ENCODE results near the gene HPSE. TPM values are rescaled to one million over a fixed set of nuclear protein-coding genes. Genes with fewer than 3 reads are reported as not detected.

Gene HPSE
- total and polyA plus RNA-seq, 9 of the 15 experiments (the other 6 are each of a cell fraction or from before 2014, with no cell fraction given): 0.01 to 0.42 (median 0.14) TPM; not detected in 1

GRCh38 chr4:83255584-83255983 is 79.1 kb downstream of the HPSE start (continued):
- peak; percentile 64 for TF ChIP-seq ATF4 (CRISPR knock-in tag; IDR thresholded peaks at IDR 0.05)
- no peak for TF ChIP-seq CREM (IDR thresholded peaks at IDR 0.05; ENCODE audit: low read depth)
- no peak for TF ChIP-seq NR2C2 (CRISPR knock-in tag; IDR thresholded peaks at IDR 0.05)
- peak; percentile 91 for TF ChIP-seq NR2C2 (tag; IDR thresholded peaks at IDR 0.05)
- no peak for TF ChIP-seq TGIF2 (CRISPR knock-in tag; IDR thresholded peaks at IDR 0.05)
- no peak; the same call in 1 of the 2 replicates for TF ChIP-seq ZNF589 (CRISPR knock-in tag; IDR thresholded peaks at IDR 0.05; ENCODE audit: low read depth)
- no peak for TF ChIP-seq PHB (CRISPR knock-in tag; IDR thresholded peaks at IDR 0.05)
- no peak for TF ChIP-seq GTF2E2 (tag; IDR thresholded peaks at IDR 0.05)
- no peak for TF ChIP-seq ZC3H4 (CRISPR knock-in tag; IDR thresholded peaks at IDR 0.05; ENCODE audit: borderline replicate concordance)
- TF ChIP-seq ETV1 (tag; conservative IDR thresholded peaks at IDR 0.05; ENCODE audit: low read depth): peak; percentile 67
- no peak for TF ChIP-seq ZNF124 (CRISPR knock-in tag; IDR thresholded peaks at IDR 0.05)
- peak; percentile 18; the same call in 1 of the 2 replicates for TF ChIP-seq SMARCA4 (IDR thresholded peaks at IDR 0.05)
- TF ChIP-seq TEAD4 (IDR thresholded peaks at IDR 0.05; ENCODE audit: low read length): peak; percentile 62; the same call in 1 of the 2 replicates
- TF ChIP-seq TEAD4 (CRISPR knock-in tag; IDR thresholded peaks at IDR 0.05; ENCODE audit: borderline replicate concordance): no peak
- TF ChIP-seq KHSRP (IDR thresholded peaks at IDR 0.05): no peak
- TF ChIP-seq ETV5 (CRISPR knock-in tag; IDR thresholded peaks at IDR 0.05; ENCODE audit: low read depth): no peak
- peak; percentile 49; the same call in 1 of the 2 replicates for TF ChIP-seq ATF7 (IDR thresholded peaks at IDR 0.05)
- TF ChIP-seq POLR2B (IDR thresholded peaks at IDR 0.05; ENCODE audit: low read depth, partially characterized antibody): no peak
- no peak for TF ChIP-seq ETS1 (conservative IDR thresholded peaks at IDR 0.05; ENCODE audit: control insufficient read depth, low read depth, low read length)
- TF ChIP-seq MLX (CRISPR knock-in tag; conservative IDR thresholded peaks at IDR 0.05): no peak
- TF ChIP-seq E2F8 (IDR thresholded peaks at IDR 0.05; ENCODE audit: low read depth, partially characterized antibody): no peak
- no peak for TF ChIP-seq GABPB2 (CRISPR knock-in tag; conservative IDR thresholded peaks at IDR 0.05)
- TF ChIP-seq EP300 (IDR thresholded peaks at IDR 0.05; ENCODE audit: low read length): peak; percentile 76; the same call in 1 of the 2 replicates
- TF ChIP-seq E2F5 (CRISPR knock-in tag; IDR thresholded peaks at IDR 0.05): no peak
- TF ChIP-seq OTX1 (CRISPR knock-in tag; IDR thresholded peaks at IDR 0.05): no peak
- TF ChIP-seq TRIM24 (IDR thresholded peaks at IDR 0.05): peak in 1 of 2 experiments; percentile 75; a peak in 1 of 4 replicates

Data from K562 (cell line).